ENCODE results near the gene CACNA1A.

DNA sequence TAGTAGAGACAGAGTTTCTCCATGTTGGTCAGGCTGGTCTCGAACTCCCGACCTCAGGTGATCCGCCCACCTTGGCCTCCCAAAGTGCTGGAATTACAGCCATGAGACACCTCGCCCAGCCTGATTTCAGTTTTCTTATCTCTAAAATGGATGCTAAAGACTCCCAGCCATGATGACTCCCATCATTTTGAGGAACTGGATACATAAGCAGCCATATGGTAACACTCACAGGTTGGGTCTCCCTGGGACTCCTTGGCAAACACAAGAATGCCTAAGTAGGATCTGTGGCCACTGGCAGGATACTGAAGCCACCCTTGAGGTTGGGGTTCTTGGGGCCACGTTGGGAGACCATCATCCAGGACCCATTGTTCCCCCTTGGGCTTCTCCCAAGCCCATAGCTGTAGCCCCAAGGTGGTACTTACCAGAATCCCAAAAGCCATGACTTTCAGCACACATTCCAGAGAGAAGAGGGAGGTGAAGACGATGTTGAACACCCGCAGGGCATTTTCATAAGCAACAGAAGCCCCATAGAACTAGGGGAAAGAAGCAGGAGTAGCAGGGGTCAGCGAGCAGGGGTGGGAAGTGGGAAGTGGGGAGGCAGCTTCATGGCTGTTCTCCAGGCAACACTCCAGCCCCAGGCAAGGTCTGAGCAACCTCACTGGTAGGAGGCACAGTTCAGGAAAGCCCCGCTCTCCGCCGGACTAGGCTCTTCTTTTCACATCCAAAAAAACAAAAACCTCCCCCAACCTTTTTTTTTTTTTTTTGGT lies 253.5 kb downstream of the CACNA1A start:
- TF ChIP-seq OSR2 (tag by site-specific recombination; IDR thresholded peaks at IDR 0.05), result no peak
- no peak for TF ChIP-seq HOXA7 (CRISPR knock-in tag; IDR thresholded peaks at IDR 0.05; ENCODE audit: borderline replicate concordance)
- no peak for TF ChIP-seq MYNN (tag by site-specific recombination; IDR thresholded peaks at IDR 0.05; ENCODE audit: borderline replicate concordance)

Measured in HEK293 (cell line).